NCI-H1436 treated with DMSO at 0.1 percent for 48 hours (cell line): ENCODE measurements around the gene NTHL1.

ENCODE experiments used
- DNase-seq: peaks from one replicate; lab custom pipeline; 2025; lab: John Stamatoyannopoulos, UW

The NTHL1 gene

GRCh38 chr16:2063861-2064260 lies 16.2 kb upstream of the NTHL1 start:
- no peak for DNase-seq

GRCh38 chr16:2062801-2063200 lies 15.2 kb upstream of the NTHL1 start:
- DNase-seq, result no peak

GRCh38 chr16:2061526-2061925 lies 13.9 kb upstream of the NTHL1 start:
- DNase-seq, result no peak

- DNase-seq, result no peak
These were observed 13.4 kb upstream of the NTHL1 start for GRCh38 chr16:2061023-2061422.

GRCh38 chr16:2060346-2060745 lies 12.7 kb upstream of the NTHL1 start:
- DNase-seq, result no peak

- DNase-seq, result no peak
These were observed 11.2 kb upstream of the NTHL1 start for GRCh38 chr16:2058872-2059271.

- DNase-seq, result no peak
These were observed 10.8 kb upstream of the NTHL1 start for GRCh38 chr16:2058420-2058819.

GRCh38 chr16:2057438-2057837 lies 9.8 kb upstream of the NTHL1 start:
- DNase-seq, result no peak

- no peak for DNase-seq
These were observed 9.2 kb upstream of the NTHL1 start for GRCh38 chr16:2056681-2057407.

GRCh38 chr16:2056077-2056476 lies 8.4 kb upstream of the NTHL1 start:
- DNase-seq, result no peak

GRCh38 chr16:2054543-2055245 lies 7.1 kb upstream of the NTHL1 start:
- DNase-seq, result no peak

GRCh38 chr16:2053897-2054296 lies 6.3 kb upstream of the NTHL1 start:
- no peak for DNase-seq

- DNase-seq, result no peak
These were observed 5.6 kb upstream of the NTHL1 start for GRCh38 chr16:2053211-2053610.

- DNase-seq, result no peak
These were observed 496 bp upstream of the NTHL1 start for GRCh38 chr16:2048116-2048543.

- DNase-seq, result no peak
These were observed 723 bp downstream of the NTHL1 start for GRCh38 chr16:2046893-2047329.

- DNase-seq, result no peak
These were observed 1.4 kb downstream of the NTHL1 start for GRCh38 chr16:2045965-2046892.

- no peak for DNase-seq
These were observed 3.1 kb downstream of the NTHL1 start for GRCh38 chr16:2044541-2044940.

- DNase-seq, result no peak
These were observed 3.8 kb downstream of the NTHL1 start for GRCh38 chr16:2043667-2044451.

- no peak for DNase-seq
These were observed 4.5 kb downstream of the NTHL1 start for GRCh38 chr16:2042986-2043666.

GRCh38 chr16:2042171-2042985 lies 5.3 kb downstream of the NTHL1 start:
- DNase-seq, result no peak
